Cortex of kidney (tissue), 1 donor: ENCODE measurements around the gene SLC6A2.
"Not testable (repeated sequence)": the region's sequence is repeated elsewhere in the genome, so short reads cannot be mapped to it uniquely, and the experiment has no call there.

Experiments
- DNase-seq: peaks from one replicate; lab custom pipeline; 2025; lab: John Stamatoyannopoulos, UW

The SLC6A2 gene

GRCh38 chr16:55655897-55656681 lies at the start of gene SLC6A2:
TSS of gene SLC6A2 (plus strand) at chr16:55655988. CDS start at chr16:55656695, 707 bp downstream.
- no peak for DNase-seq

GRCh38 chr16:55613613-55614335 lies 42.0 kb upstream of the SLC6A2 start:
- DNase-seq, result no peak

- DNase-seq, result no peak
Measured at GRCh38 chr16:55615071-55615470, 40.7 kb upstream of the SLC6A2 start.

GRCh38 chr16:55615670-55616069 lies 40.1 kb upstream of the SLC6A2 start:
- DNase-seq, result not testable (repeated sequence)

- DNase-seq, result no peak
Measured at GRCh38 chr16:55621771-55622170, 34.0 kb upstream of the SLC6A2 start.

GRCh38 chr16:55622272-55622671 lies 33.5 kb upstream of the SLC6A2 start:
- DNase-seq, result no peak

GRCh38 chr16:55622930-55623561 lies 32.7 kb upstream of the SLC6A2 start:
- DNase-seq, result no peak

- no peak for DNase-seq
Measured at GRCh38 chr16:55623640-55624039, 32.1 kb upstream of the SLC6A2 start.

- no peak for DNase-seq
Measured at GRCh38 chr16:55624696-55625095, 31.1 kb upstream of the SLC6A2 start.

GRCh38 chr16:55625843-55626242 lies 29.9 kb upstream of the SLC6A2 start:
- no peak for DNase-seq

GRCh38 chr16:55628306-55628968 lies 27.4 kb upstream of the SLC6A2 start:
- no peak for DNase-seq

GRCh38 chr16:55630774-55631173 lies 25.0 kb upstream of the SLC6A2 start:
- no peak for DNase-seq

- no peak for DNase-seq
Measured at GRCh38 chr16:55632259-55632658, 23.5 kb upstream of the SLC6A2 start.

GRCh38 chr16:55634193-55634592 lies 21.6 kb upstream of the SLC6A2 start:
- no peak for DNase-seq

- no peak for DNase-seq
Measured at GRCh38 chr16:55638256-55638655, 17.5 kb upstream of the SLC6A2 start.

- DNase-seq, result no peak
Measured at GRCh38 chr16:55640701-55641327, 15.0 kb upstream of the SLC6A2 start.

GRCh38 chr16:55641430-55642056 lies 14.2 kb upstream of the SLC6A2 start:
- DNase-seq, result no peak

- no peak for DNase-seq
Measured at GRCh38 chr16:55642611-55643010, 13.2 kb upstream of the SLC6A2 start.

- no peak for DNase-seq
Measured at GRCh38 chr16:55643161-55643970, 12.4 kb upstream of the SLC6A2 start.

- DNase-seq, result no peak
Measured at GRCh38 chr16:55645986-55646385, 9.8 kb upstream of the SLC6A2 start.

GRCh38 chr16:55647343-55647742 lies 8.4 kb upstream of the SLC6A2 start:
- no peak for DNase-seq
